ENCODE data around the gene ITGB1BP2.

DNA sequence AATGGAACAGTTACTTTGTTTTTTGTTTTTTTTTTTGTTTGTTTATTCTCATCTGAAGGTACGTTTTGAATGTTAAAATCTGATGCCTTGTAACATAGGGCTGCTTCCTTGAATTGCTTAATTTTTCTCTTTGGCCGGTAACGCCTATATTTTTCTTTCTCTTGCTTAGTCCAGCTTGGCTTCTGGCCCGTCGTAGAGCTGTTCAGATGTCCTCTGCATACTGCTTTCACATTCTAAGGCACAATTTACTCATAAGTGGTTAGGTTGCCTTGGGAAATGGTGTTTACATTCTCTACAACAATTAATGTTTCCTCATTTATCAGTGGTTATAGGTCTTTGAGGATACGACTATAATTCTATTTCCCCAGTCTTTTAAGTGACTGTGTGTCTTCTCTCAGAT, 10.2 kb upstream of the ITGB1BP2 start:
- TF ChIP-seq ZC3H10 (CRISPR knock-in tag; IDR thresholded peaks at IDR 0.05) (no peak), TOX (CRISPR knock-in tag; IDR thresholded peaks at IDR 0.05; ENCODE audit: borderline replicate concordance) (no peak), ZNF70 (CRISPR knock-in tag; IDR thresholded peaks at IDR 0.05) (no peak), BACH2 (CRISPR knock-in tag; IDR thresholded peaks at IDR 0.05; ENCODE audit: borderline replicate concordance) (no peak), RARB (CRISPR knock-in tag; IDR thresholded peaks at IDR 0.05) (no peak), ZFP3 (CRISPR knock-in tag; IDR thresholded peaks at IDR 0.05) (no peak)
- TF ChIP-seq, protein P1, sequence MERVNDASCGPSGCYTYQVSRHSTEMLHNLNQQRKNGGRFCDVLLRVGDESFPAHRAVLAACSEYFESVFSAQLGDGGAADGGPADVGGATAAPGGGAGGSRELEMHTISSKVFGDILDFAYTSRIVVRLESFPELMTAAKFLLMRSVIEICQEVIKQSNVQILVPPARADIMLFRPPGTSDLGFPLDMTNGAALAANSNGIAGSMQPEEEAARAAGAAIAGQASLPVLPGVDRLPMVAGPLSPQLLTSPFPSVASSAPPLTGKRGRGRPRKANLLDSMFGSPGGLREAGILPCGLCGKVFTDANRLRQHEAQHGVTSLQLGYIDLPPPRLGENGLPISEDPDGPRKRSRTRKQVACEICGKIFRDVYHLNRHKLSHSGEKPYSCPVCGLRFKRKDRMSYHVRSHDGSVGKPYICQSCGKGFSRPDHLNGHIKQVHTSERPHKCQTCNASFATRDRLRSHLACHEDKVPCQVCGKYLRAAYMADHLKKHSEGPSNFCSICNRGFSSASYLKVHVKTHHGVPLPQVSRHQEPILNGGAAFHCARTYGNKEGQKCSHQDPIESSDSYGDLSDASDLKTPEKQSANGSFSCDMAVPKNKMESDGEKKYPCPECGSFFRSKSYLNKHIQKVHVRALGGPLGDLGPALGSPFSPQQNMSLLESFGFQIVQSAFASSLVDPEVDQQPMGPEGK (CRISPR knock-in tag; IDR thresholded peaks at IDR 0.05; ENCODE audit: borderline replicate concordance), result no peak
- TF ChIP-seq, protein P2, sequence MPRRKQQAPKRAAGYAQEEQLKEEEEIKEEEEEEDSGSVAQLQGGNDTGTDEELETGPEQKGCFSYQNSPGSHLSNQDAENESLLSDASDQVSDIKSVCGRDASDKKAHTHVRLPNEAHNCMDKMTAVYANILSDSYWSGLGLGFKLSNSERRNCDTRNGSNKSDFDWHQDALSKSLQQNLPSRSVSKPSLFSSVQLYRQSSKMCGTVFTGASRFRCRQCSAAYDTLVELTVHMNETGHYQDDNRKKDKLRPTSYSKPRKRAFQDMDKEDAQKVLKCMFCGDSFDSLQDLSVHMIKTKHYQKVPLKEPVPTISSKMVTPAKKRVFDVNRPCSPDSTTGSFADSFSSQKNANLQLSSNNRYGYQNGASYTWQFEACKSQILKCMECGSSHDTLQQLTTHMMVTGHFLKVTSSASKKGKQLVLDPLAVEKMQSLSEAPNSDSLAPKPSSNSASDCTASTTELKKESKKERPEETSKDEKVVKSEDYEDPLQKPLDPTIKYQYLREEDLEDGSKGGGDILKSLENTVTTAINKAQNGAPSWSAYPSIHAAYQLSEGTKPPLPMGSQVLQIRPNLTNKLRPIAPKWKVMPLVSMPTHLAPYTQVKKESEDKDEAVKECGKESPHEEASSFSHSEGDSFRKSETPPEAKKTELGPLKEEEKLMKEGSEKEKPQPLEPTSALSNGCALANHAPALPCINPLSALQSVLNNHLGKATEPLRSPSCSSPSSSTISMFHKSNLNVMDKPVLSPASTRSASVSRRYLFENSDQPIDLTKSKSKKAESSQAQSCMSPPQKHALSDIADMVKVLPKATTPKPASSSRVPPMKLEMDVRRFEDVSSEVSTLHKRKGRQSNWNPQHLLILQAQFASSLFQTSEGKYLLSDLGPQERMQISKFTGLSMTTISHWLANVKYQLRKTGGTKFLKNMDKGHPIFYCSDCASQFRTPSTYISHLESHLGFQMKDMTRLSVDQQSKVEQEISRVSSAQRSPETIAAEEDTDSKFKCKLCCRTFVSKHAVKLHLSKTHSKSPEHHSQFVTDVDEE (CRISPR knock-in tag; IDR thresholded peaks at IDR 0.05), result no peak
